Stimulated activated memory B cell treated with anti-CD40 and anti-IgM and Interleukin-4, amounts not matched to agents 10 μg/mL and 1 μg/mL and 100 μg/mL, for 72 hours (primary cell): Measurements from ENCODE around the gene HSPA1B.

ENCODE experiments used
- ATAC-seq: fragments of 150-1000 bp; cut with Tn5 transposase; 2 replicates; pipeline ENCODE4 v1.10.0; 2021
- H3K27ac Mint-ChIP-seq: one replicate; pipeline ENCODE4 v1.8.0; 2022; ENCODE audit warnings: mild to moderate bottlenecking, mixed read lengths
- H3K27me3 Mint-ChIP-seq: one replicate; pipeline ENCODE4 v1.8.0; 2022; ENCODE audit warnings: mixed read lengths
- H3K36me3 Mint-ChIP-seq: one replicate; pipeline ENCODE4 v1.8.0; 2022; ENCODE audit warnings: mixed read lengths
- H3K4me1 Mint-ChIP-seq: one replicate; pipeline ENCODE4 v1.8.0; 2022; ENCODE audit warnings: mixed read lengths
- H3K4me3 Mint-ChIP-seq: one replicate; pipeline ENCODE4 v1.8.0; 2022; ENCODE audit warnings: mild to moderate bottlenecking, moderate library complexity, mixed read lengths
- H3K9me3 Mint-ChIP-seq: one replicate; pipeline ENCODE4 v1.8.0; 2022; ENCODE audit warnings: mixed read lengths

HSPA1B gene

GRCh38 chr6:31871046-31871659 is 43.6 kb downstream of the HSPA1B start:
- Mint-ChIP-seq H3K36me3 (no peaks in the 10 kb centered on the region), H3K9me3 (no peaks in the 10 kb centered on the region), H3K4me1 (no peaks in the 10 kb centered on the region), H3K4me3 (no peak overlapping the region), H3K27me3 (peaks cover 8% of the 10 kb centered on the region), H3K27ac (no peak overlapping the region)
- ATAC-seq = peak; percentile 25

GRCh38 chr6:31874084-31874670 is 46.6 kb downstream of the HSPA1B start:
- Mint-ChIP-seq H3K4me3 (no peak overlapping the region), H3K4me1 (no peaks in the 10 kb centered on the region), H3K27ac (no peak overlapping the region), H3K27me3 (peaks cover 8% of the 10 kb centered on the region), H3K9me3 (no peaks in the 10 kb centered on the region), H3K36me3 (peaks cover 3% of the 10 kb centered on the region)
- ATAC-seq = no peak

DNA sequence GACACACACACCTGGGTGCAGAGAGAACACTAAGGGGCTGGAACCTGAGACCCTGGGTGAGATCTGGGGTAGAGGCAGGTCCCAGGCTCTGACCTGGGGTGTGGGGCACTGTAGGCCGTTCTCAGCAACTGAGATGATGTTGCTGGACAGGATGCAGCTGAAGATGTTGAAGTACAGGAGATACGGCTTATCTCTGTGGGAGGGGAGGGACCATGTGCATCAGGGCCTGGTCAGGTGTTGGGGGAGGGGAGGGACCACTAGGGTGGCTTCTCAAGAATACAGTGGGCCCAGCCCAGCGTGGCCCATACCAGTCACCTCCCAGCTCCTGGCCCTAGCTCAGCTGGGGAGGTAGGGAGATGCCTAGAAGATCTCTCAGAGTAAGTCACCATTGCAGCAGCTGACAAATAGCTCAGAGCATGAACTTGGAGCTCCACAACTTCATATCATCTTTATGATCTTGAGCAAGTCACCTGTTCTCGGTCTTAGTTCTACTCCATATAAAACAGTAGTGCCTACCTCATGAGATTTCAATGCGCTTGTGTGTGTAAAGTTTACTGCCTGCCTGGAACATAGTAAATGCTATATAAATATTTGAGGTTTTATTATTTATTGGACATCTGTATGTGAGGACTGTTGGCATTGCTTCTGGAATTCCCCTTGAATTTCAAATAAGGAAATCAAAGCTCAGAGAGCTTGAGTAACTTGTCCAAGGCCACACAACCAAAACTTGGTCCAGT is 47.5 kb downstream of the HSPA1B start:
- Mint-ChIP-seq H3K9me3 (no peaks in the 10 kb centered on the region), H3K4me3 (no peak overlapping the region), H3K27ac (no peak overlapping the region), H3K4me1 (no peaks in the 10 kb centered on the region), H3K36me3 (peaks cover 11% of the 10 kb centered on the region), H3K27me3 (peaks cover 8% of the 10 kb centered on the region)
- no peak for ATAC-seq

GRCh38 chr6:31875877-31876276 is 48.3 kb downstream of the HSPA1B start:
- Mint-ChIP-seq H3K27ac (no peak overlapping the region), H3K27me3 (peaks cover 8% of the 10 kb centered on the region), H3K4me1 (no peaks in the 10 kb centered on the region)

DNA sequence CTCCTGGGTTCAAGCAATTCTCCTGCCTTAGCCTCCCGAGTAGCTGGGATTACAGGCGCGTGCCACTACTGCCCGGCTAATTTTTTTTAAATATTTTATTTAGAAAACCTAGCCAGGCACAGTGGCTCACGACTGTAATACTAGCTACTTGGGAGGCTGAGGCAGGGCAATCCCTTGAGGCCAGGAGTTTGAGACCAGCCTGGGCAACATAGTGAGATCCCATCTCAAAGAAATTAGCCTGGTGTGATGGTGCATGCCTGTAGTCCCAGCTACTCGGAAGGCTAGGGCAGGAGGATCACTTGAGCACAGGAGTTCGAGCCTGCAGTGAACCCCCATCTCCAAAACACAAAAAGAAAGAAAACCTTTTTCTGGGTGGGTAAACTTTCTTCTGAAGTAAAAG is 48.8 kb downstream of the HSPA1B start:
- H3K36me3 Mint-ChIP-seq = peaks cover 23% of the 10 kb centered on the region
- H3K4me1 Mint-ChIP-seq = no peaks in the 10 kb centered on the region
- H3K9me3 Mint-ChIP-seq = no peaks in the 10 kb centered on the region
- no peak for ATAC-seq
- peaks cover 8% of the 10 kb centered on the region for H3K27me3 Mint-ChIP-seq
- H3K4me3 Mint-ChIP-seq = no peak overlapping the region
- no peak overlapping the region for H3K27ac Mint-ChIP-seq

More at GRCh38 chr6:31875877-31876276, 48.3 kb downstream of the HSPA1B start:
- ATAC-seq = no peak
- H3K36me3 Mint-ChIP-seq = peaks cover 18% of the 10 kb centered on the region
- H3K9me3 Mint-ChIP-seq = no peaks in the 10 kb centered on the region
- H3K4me3 Mint-ChIP-seq = no peak overlapping the region

GRCh38 chr6:31877125-31877650 is 49.6 kb downstream of the HSPA1B start:
- ATAC-seq = no peak
- Mint-ChIP-seq H3K4me3 (no peak overlapping the region), H3K36me3 (peaks cover 32% of the 10 kb centered on the region), H3K9me3 (no peaks in the 10 kb centered on the region), H3K27ac (no peak overlapping the region), H3K4me1 (no peaks in the 10 kb centered on the region), H3K27me3 (peaks cover 1% of the 10 kb centered on the region)

DNA sequence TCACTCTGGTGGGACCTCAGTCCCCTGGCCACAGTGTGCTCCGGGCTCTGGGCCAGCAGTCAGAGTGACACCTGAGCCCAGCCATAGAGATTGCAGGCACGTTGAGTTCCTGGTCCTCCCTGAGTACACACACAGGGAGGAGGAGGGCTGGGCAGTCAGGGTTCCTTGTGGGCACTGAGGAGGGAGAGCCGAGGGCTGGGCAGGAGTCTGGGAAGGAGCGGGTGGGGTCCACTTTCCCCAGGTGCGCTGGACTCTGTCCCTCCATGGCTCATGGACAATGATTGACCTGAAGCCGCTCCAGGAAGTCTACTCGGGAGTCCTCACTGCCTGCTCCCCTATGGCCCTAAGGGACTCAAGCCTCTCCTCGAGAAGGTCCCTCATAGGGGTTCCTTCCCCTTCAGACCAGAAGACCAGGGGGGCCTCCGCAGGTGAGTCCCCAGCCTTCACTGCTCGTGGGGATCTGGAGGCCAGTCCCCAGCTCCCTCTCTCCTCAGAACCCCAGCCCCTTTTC is 50.2 kb downstream of the HSPA1B start:
- H3K9me3 Mint-ChIP-seq = no peaks in the 10 kb centered on the region
- H3K27ac Mint-ChIP-seq = no peak overlapping the region
- no peaks in the 10 kb centered on the region for H3K4me1 Mint-ChIP-seq
- H3K27me3 Mint-ChIP-seq = no peaks in the 10 kb centered on the region
- peak; percentile 9 for ATAC-seq
- no peak overlapping the region for H3K4me3 Mint-ChIP-seq
- H3K36me3 Mint-ChIP-seq = peaks cover 37% of the 10 kb centered on the region

- Mint-ChIP-seq H3K27ac (no peak overlapping the region), H3K9me3 (no peaks in the 10 kb centered on the region), H3K4me3 (no peak overlapping the region), H3K4me1 (no peaks in the 10 kb centered on the region), H3K27me3 (no peaks in the 10 kb centered on the region), H3K36me3 (peaks cover 42% of the 10 kb centered on the region)
- no peak for ATAC-seq
These were observed 50.7 kb downstream of the HSPA1B start for GRCh38 chr6:31878222-31878621.

DNA sequence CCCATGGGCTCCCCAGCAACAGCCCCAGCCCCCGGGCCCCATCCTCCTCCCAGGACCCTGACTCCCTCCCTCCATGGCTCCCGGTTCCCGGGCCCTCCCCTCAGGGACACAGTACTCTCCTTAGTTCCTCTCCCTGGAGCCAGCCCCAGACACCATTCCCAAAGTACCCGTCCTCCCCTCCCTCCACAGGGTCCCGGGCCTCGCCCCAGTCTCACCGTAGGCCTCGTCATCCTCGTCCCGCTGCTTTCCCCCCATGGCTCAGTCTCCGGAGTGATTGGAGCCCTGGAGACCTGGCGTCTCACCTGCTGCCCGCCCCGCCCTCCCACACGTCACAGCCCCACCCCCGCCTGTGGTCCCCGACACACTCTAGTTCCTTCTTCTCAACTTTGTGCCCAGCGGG is 51.2 kb downstream of the HSPA1B start, which contains the start of gene SLC44A4:
TSS of gene SLC44A4 (minus strand) at position 272 of the 400 bp plus-strand sequence. CDS start at position 255, 17 bp downstream.
- Mint-ChIP-seq H3K9me3 (no peaks in the 10 kb centered on the region), H3K36me3 (peaks cover 47% of the 10 kb centered on the region), H3K4me1 (no peaks in the 10 kb centered on the region), H3K4me3 (no peak within 1 kb of the TSS), H3K27me3 (no peaks in the 10 kb centered on the region), H3K27ac (no peak within 1 kb of the TSS)
- no peak for ATAC-seq

DNA sequence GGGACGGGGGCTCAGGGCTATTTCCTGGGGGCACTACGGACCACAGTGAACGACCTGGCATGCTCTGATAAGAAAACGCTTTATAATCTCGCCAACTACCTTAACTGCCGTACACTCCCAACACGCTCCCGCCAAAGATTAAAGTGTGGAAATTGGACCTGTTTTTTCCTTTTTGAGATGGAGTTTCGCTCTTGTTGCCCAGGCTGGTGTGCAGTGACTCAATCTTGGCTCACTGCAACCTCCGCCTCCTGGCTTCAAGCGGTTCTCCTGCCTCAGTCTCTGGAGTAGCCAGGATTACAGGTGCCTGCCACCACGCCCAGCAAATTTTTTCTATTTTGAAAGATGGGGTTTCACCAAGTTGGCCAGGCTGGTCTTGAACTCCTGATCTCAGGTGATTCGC is 51.6 kb downstream of the HSPA1B start:
- no peak overlapping the region for H3K4me3 Mint-ChIP-seq
- no peak overlapping the region for H3K27ac Mint-ChIP-seq
- no peaks in the 10 kb centered on the region for H3K27me3 Mint-ChIP-seq

More for the DNA sequence above, 51.6 kb downstream of the HSPA1B start:
- no peaks in the 10 kb centered on the region for H3K9me3 Mint-ChIP-seq
- ATAC-seq = no peak
- peaks cover 51% of the 10 kb centered on the region for H3K36me3 Mint-ChIP-seq
- H3K4me1 Mint-ChIP-seq = no peaks in the 10 kb centered on the region
